K562 (cell line): ENCODE data around the gene SSBP1. TPM values are rescaled to one million over a fixed set of nuclear protein-coding genes. Genes with fewer than 3 reads are reported as not detected.

ENCODE experiments used
- DIDO1 ChIP-seq: fragments of 450-650 bp; IDR thresholded peaks from 2 replicates; pipeline ENCODE4 v1.6.1; 2016; ENCODE audit warnings: low read depth, missing biosample characterization, missing genetic modification characterization
- GATAD2A ChIP-seq: fragments of 450-650 bp; IDR thresholded peaks from 2 replicates; pipeline ENCODE4 v1.6.1; 2017
- HNRNPLL ChIP-seq: fragments of 200-400 bp; formaldehyde crosslinking; IDR thresholded peaks from 2 replicates; pipeline ENCODE4 v1.6.1; 2017; ENCODE audit warnings: low read length, low read depth, mild to moderate bottlenecking; ENCODE audit not compliant: poor library complexity, severe bottlenecking
- ID3 ChIP-seq, 2 experiments: fragments of 250-450 bp in 1 of 2; fragments of 450-650 bp in 1 of 2; sonication (Bioruptor Pico) in 1 of 2; IDR thresholded peaks; 2 replicates each; pipeline versions ENCODE4 v1.6.1 to v1.8.0; 2016 to 2021; ENCODE audit warnings: mild to moderate bottlenecking in 2 of 2, moderate library complexity in 2 of 2, missing compliant biosample characterization in 1 of 2, missing genetic modification characterization in 1 of 2
- MTA3 ChIP-seq: fragments of 450-650 bp; formaldehyde crosslinking; IDR thresholded peaks from 2 replicates; pipeline ENCODE4 v1.6.1; 2017; ENCODE audit warnings: mild to moderate bottlenecking, borderline replicate concordance
- NCOA1 ChIP-seq: fragments of 450-650 bp; IDR thresholded peaks from 2 replicates; pipeline ENCODE4 v1.6.1; 2016; ENCODE audit warnings: low read depth
- RNF2 ChIP-seq: sonication (generic); IDR thresholded peaks from 2 replicates; pipeline ENCODE4 v1.6.1; 2016
- TEAD2 ChIP-seq: fragments of 450-650 bp; IDR thresholded peaks from 2 replicates; pipeline ENCODE4 v1.6.1; 2016; ENCODE audit warnings: missing genetic modification characterization, control low read depth, missing compliant biosample characterization
- U2AF2 ChIP-seq: fragments of 200-400 bp; formaldehyde crosslinking; optimal IDR thresholded peaks from 2 replicates; pipeline ENCODE3; 2017; ENCODE audit warnings: low read depth, mild to moderate bottlenecking, low read length
- ZNF143 ChIP-seq: sonication (generic); formaldehyde crosslinking; IDR thresholded peaks from 2 replicates; pipeline ENCODE4 v1.9.0; 2022; ENCODE audit warnings: mild to moderate bottlenecking, missing genetic modification reagents
- ZNF57 ChIP-seq: fragments of 450-650 bp; formaldehyde crosslinking; IDR thresholded peaks from 2 replicates; pipeline ENCODE4 v1.4.0; 2020; ENCODE audit warnings: mild to moderate bottlenecking, moderate library complexity
- ZNF699 ChIP-seq: fragments of 250-450 bp; sonication (Bioruptor Pico); IDR thresholded peaks from 2 replicates; pipeline ENCODE4 v1.8.0; 2021; ENCODE audit warnings: mild to moderate bottlenecking, moderate library complexity; ENCODE audit not compliant: insufficient replicate concordance
- polyA plus RNA-seq, 8 experiments: library from polyadenylated mRNA; depleted of rRNA in 4 of 8; stranded (reverse) in 5 of 8; unstranded in 3 of 8; fragments of >200 nt; fragmentation: Nextera tagmentation in 2 of 8; fragmentation: Illumina TruSeq in 1 of 8; extraction: Ambion mirVana in 2 of 8; extraction: Trizol in 1 of 8; gene quantifications; 2 replicates each; pipeline versions ENCODE4 v1.2.1 to v1.2.3, GENCODE V29; 2011 to 2014; ENCODE audit warnings: inconsistent platforms in 1 of 8, missing spikeins in 1 of 8
- total RNA-seq, 7 experiments: library from RNA; depleted of rRNA in 6 of 7; stranded (reverse); fragments of >200 nt in 6 of 7; fragmentation: Illumina TruSeq in 2 of 7; extraction: Trizol in 2 of 7; gene quantifications; 2 replicates each; pipeline versions ENCODE4 v1.2.1 to v1.2.3, GENCODE V29; 2011 to 2021; ENCODE audit warnings: low replicate concordance in 1 of 7
- TF ChIP-seq, protein P1 (sequence below), 2 experiments: fragments of 450-650 bp; IDR thresholded peaks; 2 replicates each; pipeline ENCODE4 v1.6.1; 2016; ENCODE audit warnings: mild to moderate bottlenecking in 2 of 2, borderline replicate concordance in 1 of 2, low read depth in 1 of 2, moderate library complexity in 1 of 2
- TF ChIP-seq, protein P2 (sequence below), 3 experiments: IDR thresholded peaks in 2 of 3; conservative IDR thresholded peaks in 1 of 3; 2 replicates each; pipeline ENCODE4 v1.5.1; 2011 to 2012; ENCODE audit warnings: low read length in 3 of 3, mild to moderate bottlenecking in 3 of 3, control low read depth in 2 of 3, improper control_type of control experiment in 1 of 3, inconsistent platforms in 1 of 3, low read depth in 1 of 3, mixed read lengths in 1 of 3, moderate library complexity in 1 of 3; ENCODE audit not compliant: insufficient read depth in 2 of 3
- TF ChIP-seq, protein P3 (sequence below): IDR thresholded peaks from 2 replicates; pipeline ENCODE4 v1.6.1; 2014; ENCODE audit warnings: antibody characterized with exemption

The SSBP1 gene
- total and polyA plus RNA-seq, 9 of the 15 experiments (the other 6 are each of a cell fraction or from before 2014, with no cell fraction given): 404 to 1,996 (median 835) TPM

GRCh38 chr7:141737836-141738591 lies at the start of gene SSBP1 (continued):
- TF ChIP-seq, protein P1, sequence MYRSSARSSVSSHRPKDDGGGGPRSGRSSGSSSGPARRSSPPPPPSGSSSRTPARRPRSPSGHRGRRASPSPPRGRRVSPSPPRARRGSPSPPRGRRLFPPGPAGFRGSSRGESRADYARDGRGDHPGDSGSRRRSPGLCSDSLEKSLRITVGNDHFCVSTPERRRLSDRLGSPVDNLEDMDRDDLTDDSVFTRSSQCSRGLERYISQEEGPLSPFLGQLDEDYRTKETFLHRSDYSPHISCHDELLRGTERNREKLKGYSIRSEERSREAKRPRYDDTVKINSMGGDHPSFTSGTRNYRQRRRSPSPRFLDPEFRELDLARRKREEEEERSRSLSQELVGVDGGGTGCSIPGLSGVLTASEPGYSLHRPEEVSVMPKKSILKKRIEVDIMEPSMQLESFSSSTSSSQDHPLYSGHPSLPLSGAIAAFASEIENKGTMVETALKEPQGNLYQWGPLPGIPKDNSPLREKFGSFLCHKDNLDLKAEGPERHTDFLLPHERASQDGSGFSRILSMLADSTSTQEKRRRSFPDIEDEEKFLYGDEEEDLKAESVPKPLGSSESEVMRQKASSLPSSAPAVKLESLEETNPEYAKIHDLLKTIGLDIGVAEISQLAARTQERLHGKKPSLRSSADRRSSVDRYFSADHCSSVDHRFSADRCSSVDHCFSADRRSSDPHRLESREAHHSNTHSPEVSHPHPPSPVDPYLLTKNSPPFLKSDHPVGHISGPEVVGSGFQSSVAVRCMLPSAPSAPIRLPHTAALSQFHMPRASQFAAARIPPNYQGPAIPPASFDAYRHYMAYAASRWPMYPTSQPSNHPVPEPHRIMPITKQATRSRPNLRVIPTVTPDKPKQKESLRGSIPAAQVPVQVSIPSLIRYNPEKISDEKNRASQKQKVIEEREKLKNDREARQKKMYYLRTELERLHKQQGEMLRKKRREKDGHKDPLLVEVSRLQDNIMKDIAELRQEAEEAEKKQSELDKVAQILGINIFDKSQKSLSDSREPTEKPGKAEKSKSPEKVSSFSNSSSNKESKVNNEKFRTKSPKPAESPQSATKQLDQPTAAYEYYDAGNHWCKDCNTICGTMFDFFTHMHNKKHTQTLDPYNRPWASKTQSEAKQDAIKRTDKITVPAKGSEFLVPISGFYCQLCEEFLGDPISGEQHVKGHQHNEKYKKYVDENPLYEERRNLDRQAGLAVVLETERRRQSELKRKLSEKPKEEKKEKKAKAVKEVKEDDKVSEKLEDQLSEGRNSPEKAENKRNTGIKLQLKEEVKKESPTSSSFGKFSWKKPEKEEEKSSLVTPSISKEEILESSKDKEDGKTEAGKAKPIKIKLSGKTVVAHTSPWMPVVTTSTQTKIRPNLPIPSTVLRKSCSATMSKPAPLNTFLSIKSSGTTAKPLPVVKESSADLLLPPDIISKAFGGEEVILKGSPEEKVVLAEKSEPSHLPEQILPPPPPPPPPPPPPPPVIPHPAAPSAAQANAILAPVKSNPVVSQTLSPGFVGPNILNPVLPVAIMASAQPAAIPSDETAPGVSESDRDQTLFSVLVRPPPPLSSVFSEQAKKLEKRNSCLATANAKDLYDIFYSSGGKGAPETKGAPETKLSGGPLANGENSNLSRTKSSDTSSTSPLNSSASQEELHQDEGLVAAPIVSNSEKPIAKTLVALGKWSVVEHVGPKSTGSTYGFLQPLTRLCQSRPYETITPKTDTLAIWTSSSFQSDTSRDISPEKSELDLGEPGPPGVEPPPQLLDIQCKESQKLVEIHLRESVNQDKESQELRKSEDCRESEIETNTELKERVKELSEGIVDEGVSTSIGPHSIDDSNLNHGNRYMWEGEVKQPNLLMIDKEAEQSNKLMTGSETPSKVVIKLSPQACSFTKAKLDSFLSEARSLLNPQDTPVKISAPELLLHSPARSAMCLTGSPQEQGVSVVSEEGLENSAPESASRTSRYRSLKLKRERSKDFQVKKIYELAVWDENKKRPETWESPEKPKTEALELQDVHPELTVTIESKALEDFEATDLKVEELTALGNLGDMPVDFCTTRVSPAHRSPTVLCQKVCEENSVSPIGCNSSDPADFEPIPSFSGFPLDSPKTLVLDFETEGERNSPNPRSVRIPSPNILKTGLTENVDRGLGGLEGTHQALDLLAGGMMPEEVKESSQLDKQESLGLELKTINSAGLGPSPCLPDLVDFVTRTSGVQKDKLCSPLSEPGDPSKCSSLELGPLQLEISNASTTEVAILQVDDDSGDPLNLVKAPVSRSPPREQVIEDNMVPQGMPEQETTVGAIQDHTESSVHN (IDR thresholded peaks at IDR 0.05; ENCODE audit: borderline replicate concordance in 1 of 2, low read depth in 1 of 2): peak in 1 of 2 experiments; percentile 79; a peak in 1 of 4 replicates
- TF ChIP-seq ZNF143 (CRISPR knock-in tag) (no peak), TEAD2 (tag) (no peak), U2AF2 (no peak), GATAD2A (0 out of 2 replicates have a peak, but pooled peaks have one; percentile 5), ZNF57 (CRISPR knock-in tag) (no peak), NCOA1 (peak; percentile 99), ZNF699 (no peak), HNRNPLL (peak; percentile 99), RNF2 (peak; percentile 95), DIDO1 (tag) (peak; percentile 98), MTA3 (peak; percentile 92), ID3 (CRISPR knock-in tag; IDR thresholded peaks at IDR 0.05) (no peak), ID3 (tag; IDR thresholded peaks at IDR 0.05) (peak; percentile 91)
- TF ChIP-seq, protein P2, sequence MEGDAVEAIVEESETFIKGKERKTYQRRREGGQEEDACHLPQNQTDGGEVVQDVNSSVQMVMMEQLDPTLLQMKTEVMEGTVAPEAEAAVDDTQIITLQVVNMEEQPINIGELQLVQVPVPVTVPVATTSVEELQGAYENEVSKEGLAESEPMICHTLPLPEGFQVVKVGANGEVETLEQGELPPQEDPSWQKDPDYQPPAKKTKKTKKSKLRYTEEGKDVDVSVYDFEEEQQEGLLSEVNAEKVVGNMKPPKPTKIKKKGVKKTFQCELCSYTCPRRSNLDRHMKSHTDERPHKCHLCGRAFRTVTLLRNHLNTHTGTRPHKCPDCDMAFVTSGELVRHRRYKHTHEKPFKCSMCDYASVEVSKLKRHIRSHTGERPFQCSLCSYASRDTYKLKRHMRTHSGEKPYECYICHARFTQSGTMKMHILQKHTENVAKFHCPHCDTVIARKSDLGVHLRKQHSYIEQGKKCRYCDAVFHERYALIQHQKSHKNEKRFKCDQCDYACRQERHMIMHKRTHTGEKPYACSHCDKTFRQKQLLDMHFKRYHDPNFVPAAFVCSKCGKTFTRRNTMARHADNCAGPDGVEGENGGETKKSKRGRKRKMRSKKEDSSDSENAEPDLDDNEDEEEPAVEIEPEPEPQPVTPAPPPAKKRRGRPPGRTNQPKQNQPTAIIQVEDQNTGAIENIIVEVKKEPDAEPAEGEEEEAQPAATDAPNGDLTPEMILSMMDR (IDR thresholded peaks at IDR 0.05 in 2 of 3, conservative IDR thresholded peaks at IDR 0.05 in 1 of 3; ENCODE audit: insufficient read depth in 2 of 3, low read depth in 1 of 3, low read length in 3 of 3): peak; percentile 96 to 99 (median 98)
- TF ChIP-seq, protein P3, sequence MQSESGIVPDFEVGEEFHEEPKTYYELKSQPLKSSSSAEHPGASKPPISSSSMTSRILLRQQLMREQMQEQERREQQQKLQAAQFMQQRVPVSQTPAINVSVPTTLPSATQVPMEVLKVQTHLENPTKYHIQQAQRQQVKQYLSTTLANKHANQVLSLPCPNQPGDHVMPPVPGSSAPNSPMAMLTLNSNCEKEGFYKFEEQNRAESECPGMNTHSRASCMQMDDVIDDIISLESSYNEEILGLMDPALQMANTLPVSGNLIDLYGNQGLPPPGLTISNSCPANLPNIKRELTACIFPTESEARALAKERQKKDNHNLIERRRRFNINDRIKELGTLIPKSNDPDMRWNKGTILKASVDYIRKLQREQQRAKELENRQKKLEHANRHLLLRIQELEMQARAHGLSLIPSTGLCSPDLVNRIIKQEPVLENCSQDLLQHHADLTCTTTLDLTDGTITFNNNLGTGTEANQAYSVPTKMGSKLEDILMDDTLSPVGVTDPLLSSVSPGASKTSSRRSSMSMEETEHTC: peak; percentile 68; the same call in 1 of the 2 replicates
